Gastroesophageal sphincter (tissue), 4 donors: ENCODE measurements around the gene CECR2. TPM values are rescaled to one million over a fixed set of nuclear protein-coding genes. Genes with fewer than 3 reads are reported as not detected.

Experiments used
- ATAC-seq: fragments of 150-250 bp; one replicate; pipeline ENCODE4 v1.9.1; 2016; ENCODE audit warnings: mild to moderate bottlenecking, moderate library complexity
- H3K27ac ChIP-seq, 4 donors: fragments of 200-600 bp; sonication (generic) in 3 of 4; 1 replicate in 3 of 4; 2 replicates in 1 of 4; pipeline ENCODE4 v1.5.1; 2016 to 2019
- H3K27me3 ChIP-seq: fragments of 200-600 bp; sonication (generic); one replicate; pipeline ENCODE4 v1.5.1; 2019
- H3K36me3 ChIP-seq, 2 donors: fragments of 200-600 bp; sonication (generic); one replicate each; pipeline ENCODE4 v1.5.1; 2019; ENCODE audit warnings: control low read depth in 1 of 2
- H3K4me1 ChIP-seq, 3 donors: fragments of 200-600 bp; sonication (generic); 1 replicate in 2 of 3; 2 replicates in 1 of 3; pipeline ENCODE4 v1.5.1; 2016 to 2019; ENCODE audit warnings: control low read depth in 2 of 3
- H3K4me3 ChIP-seq, 2 donors: fragments of 200-600 bp; sonication (generic); one replicate each; pipeline ENCODE4 v1.5.1; 2019; ENCODE audit warnings: mild to moderate bottlenecking in 1 of 2, moderate library complexity in 1 of 2
- H3K9me3 ChIP-seq, 3 donors: fragments of 200-600 bp; sonication (generic); one replicate each; pipeline ENCODE4 v1.5.1; 2017 to 2019; ENCODE audit warnings: control low read depth in 2 of 3
- CTCF ChIP-seq, 4 experiments: fragments of 200-600 bp in 2 of 4; fragments of 450-650 bp in 2 of 4; sonication (generic) in 1 of 4; IDR thresholded peaks; one replicate each; pipeline ENCODE4 v1.5.1; 2017 to 2019; ENCODE audit warnings: antibody characterized with exemption in 4 of 4, mild to moderate bottlenecking in 2 of 4, moderate library complexity in 2 of 4
- EP300 ChIP-seq: sonication (generic); formaldehyde crosslinking; IDR thresholded peaks from one replicate; pipeline ENCODE4 v1.6.1; 2017; ENCODE audit warnings: antibody characterized with exemption, mild to moderate bottlenecking
- POLR2A ChIP-seq, 2 donors: fragments of 450-650 bp; IDR thresholded peaks; one replicate each; pipeline ENCODE4 v1.6.1; 2017; ENCODE audit warnings: antibody characterized with exemption in 2 of 2, mild to moderate bottlenecking in 2 of 2, moderate library complexity in 1 of 2
- POLR2AphosphoS5 ChIP-seq: sonication (generic); formaldehyde crosslinking; IDR thresholded peaks from one replicate; pipeline ENCODE4 v1.6.1; 2017; ENCODE audit warnings: antibody characterized with exemption
- WGBS, 2 donors: methylation state at CpG; one replicate each; pipeline ENCODE4 v1.1.5; 2018; ENCODE audit warnings: low coverage in 1 of 2; 5-methylcytosine and 5-hydroxymethylcytosine counted together
- total RNA-seq, 4 donors: library from RNA; depleted of rRNA; stranded (reverse); fragments of >200 nt; gene quantifications; one replicate each; pipeline ENCODE4 v1.1.0, GENCODE V29; 2016

Gene CECR2
- total RNA-seq, 4 donors from 2014 or later = 0.72 to 1.7 (median 1.2) TPM

- 68% methylated on average over 4 of the region's 6 CpGs; no CpG with 5 or more reads in 1 of the 2 donors for WGBS, 2 donors
- H3K27ac ChIP-seq = no peak overlapping the region
- no peaks in the 10 kb centered on the region for H3K4me1 ChIP-seq
- ATAC-seq = no peak
- no peaks in the 10 kb centered on the region for H3K9me3 ChIP-seq
- no peak overlapping the region for H3K4me3 ChIP-seq
- no peak for TF ChIP-seq POLR2A (IDR thresholded peaks at IDR 0.05)
- no peak for TF ChIP-seq CTCF (IDR thresholded peaks at IDR 0.05)
- no peak for TF ChIP-seq EP300
- TF ChIP-seq POLR2AphosphoS5 = no peak
- peaks cover 27% of the 10 kb centered on the region for H3K27me3 ChIP-seq
- no peaks in the 10 kb centered on the region for H3K36me3 ChIP-seq
Observed at GRCh38 chr22:17334059-17334458, 35.2 kb upstream of the CECR2 start.

GRCh38 chr22:17334983-17335382, 34.3 kb upstream of the CECR2 start:
- TF ChIP-seq EP300 = no peak
- no peak for TF ChIP-seq CTCF (IDR thresholded peaks at IDR 0.05)
- Histone ChIP-seq H3K9me3 (no peaks in the 10 kb centered on the region), H3K27ac (no peak overlapping the region), H3K4me3 (no peak overlapping the region), H3K36me3 (no peaks in the 10 kb centered on the region), H3K4me1 (no peaks in the 10 kb centered on the region), H3K27me3 (peaks cover 31% of the 10 kb centered on the region)
- ATAC-seq = no peak
- WGBS, 2 donors = 49 to 77% methylated on average over 2 to 5 of the region's 6 CpGs

- WGBS, 2 donors = 52 to 64% methylated on average over 5 of the region's 5 CpGs
- H3K9me3 ChIP-seq = no peaks in the 10 kb centered on the region
- no peak overlapping the region for H3K27ac ChIP-seq
- H3K36me3 ChIP-seq = no peaks in the 10 kb centered on the region
- ATAC-seq = no peak
- TF ChIP-seq EP300 (no peak), POLR2A (IDR thresholded peaks at IDR 0.05) (no peak), CTCF (IDR thresholded peaks at IDR 0.05) (no peak), POLR2AphosphoS5 (no peak)
- H3K27me3 ChIP-seq = peaks cover 35% of the 10 kb centered on the region
- H3K4me1 ChIP-seq = no peaks in the 10 kb centered on the region
- H3K4me3 ChIP-seq = no peak overlapping the region
Observed at GRCh38 chr22:17336061-17336460, 33.2 kb upstream of the CECR2 start.

GRCh38 chr22:17337639-17338038, 31.6 kb upstream of the CECR2 start:
- ATAC-seq = no peak
- TF ChIP-seq EP300 (no peak), CTCF (IDR thresholded peaks at IDR 0.05) (no peak), POLR2AphosphoS5 (no peak), POLR2A (IDR thresholded peaks at IDR 0.05) (no peak)
- WGBS, 2 donors = 71 to 84% methylated on average over 10 to 11 of the region's 11 CpGs

GRCh38 chr22:17339095-17339693, 30.1 kb upstream of the CECR2 start:
- H3K27me3 ChIP-seq = peaks cover 39% of the 10 kb centered on the region
- H3K4me3 ChIP-seq = no peak overlapping the region
- H3K36me3 ChIP-seq = no peaks in the 10 kb centered on the region
- no peak for ATAC-seq
- 56 to 57% methylated on average over 4 to 8 of the region's 8 CpGs for WGBS, 2 donors
- TF ChIP-seq CTCF (IDR thresholded peaks at IDR 0.05) = no peak
- H3K9me3 ChIP-seq = no peaks in the 10 kb centered on the region
- H3K27ac ChIP-seq = no peak overlapping the region
- H3K4me1 ChIP-seq = no peaks in the 10 kb centered on the region

More at GRCh38 chr22:17337639-17338038, 31.6 kb upstream of the CECR2 start:
- no peaks in the 10 kb centered on the region for H3K9me3 ChIP-seq
- H3K4me3 ChIP-seq = no peak overlapping the region
- no peaks in the 10 kb centered on the region for H3K4me1 ChIP-seq
- H3K27ac ChIP-seq = no peak overlapping the region
- H3K36me3 ChIP-seq = no peaks in the 10 kb centered on the region
- H3K27me3 ChIP-seq = peaks cover 39% of the 10 kb centered on the region
